ENCODE results near the gene ADAM12.

DNA sequence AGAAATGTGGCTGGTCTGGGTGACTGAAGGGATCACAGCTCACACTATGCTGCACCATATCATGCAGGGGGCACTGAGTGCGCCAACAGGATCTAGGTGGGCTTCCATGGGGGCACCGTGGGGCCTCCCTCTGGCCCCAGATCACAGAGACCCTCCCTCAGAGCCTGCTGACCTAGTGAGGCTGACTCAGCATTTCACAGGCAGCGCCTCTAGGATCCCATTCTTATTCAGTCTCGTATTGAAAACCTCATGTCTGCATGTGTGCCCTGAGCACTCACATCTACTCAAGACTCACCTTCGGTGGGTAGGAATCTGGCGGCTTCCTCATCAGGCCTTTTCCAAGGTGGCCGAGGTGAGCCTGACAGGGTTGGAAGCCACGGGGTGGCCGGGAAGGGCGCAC, 350.3 kb downstream of the ADAM12 start:
- TF ChIP-seq, protein P1, sequence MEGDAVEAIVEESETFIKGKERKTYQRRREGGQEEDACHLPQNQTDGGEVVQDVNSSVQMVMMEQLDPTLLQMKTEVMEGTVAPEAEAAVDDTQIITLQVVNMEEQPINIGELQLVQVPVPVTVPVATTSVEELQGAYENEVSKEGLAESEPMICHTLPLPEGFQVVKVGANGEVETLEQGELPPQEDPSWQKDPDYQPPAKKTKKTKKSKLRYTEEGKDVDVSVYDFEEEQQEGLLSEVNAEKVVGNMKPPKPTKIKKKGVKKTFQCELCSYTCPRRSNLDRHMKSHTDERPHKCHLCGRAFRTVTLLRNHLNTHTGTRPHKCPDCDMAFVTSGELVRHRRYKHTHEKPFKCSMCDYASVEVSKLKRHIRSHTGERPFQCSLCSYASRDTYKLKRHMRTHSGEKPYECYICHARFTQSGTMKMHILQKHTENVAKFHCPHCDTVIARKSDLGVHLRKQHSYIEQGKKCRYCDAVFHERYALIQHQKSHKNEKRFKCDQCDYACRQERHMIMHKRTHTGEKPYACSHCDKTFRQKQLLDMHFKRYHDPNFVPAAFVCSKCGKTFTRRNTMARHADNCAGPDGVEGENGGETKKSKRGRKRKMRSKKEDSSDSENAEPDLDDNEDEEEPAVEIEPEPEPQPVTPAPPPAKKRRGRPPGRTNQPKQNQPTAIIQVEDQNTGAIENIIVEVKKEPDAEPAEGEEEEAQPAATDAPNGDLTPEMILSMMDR (conservative IDR thresholded peaks at IDR 0.05; ENCODE audit: low read depth in 2 of 2) = no peak
- TF ChIP-seq CREB1 (CRISPR knock-in tag; IDR thresholded peaks at IDR 0.05; ENCODE audit: low read depth) (no peak), NANOG (IDR thresholded peaks at IDR 0.05; ENCODE audit: borderline replicate concordance) (no peak), EZH2phosphoT487 (IDR thresholded peaks at IDR 0.05; ENCODE audit: unreplicated experiment) (no peak), POLR2AphosphoS5 (IDR thresholded peaks at IDR 0.05; ENCODE audit: low read depth) (no peak), ZNF331 (CRISPR knock-in tag; IDR thresholded peaks at IDR 0.05; ENCODE audit: low read depth) (no peak), ZNF114 (CRISPR knock-in tag; IDR thresholded peaks at IDR 0.05) (no peak), EZH2 (IDR thresholded peaks at IDR 0.05; ENCODE audit: low read depth, unreplicated experiment) (no peak), JUNB (IDR thresholded peaks at IDR 0.05; ENCODE audit: unreplicated experiment) (no peak), STAT1 (IDR thresholded peaks at IDR 0.05; ENCODE audit: unreplicated experiment) (no peak)
- TF ChIP-seq, protein P2, sequence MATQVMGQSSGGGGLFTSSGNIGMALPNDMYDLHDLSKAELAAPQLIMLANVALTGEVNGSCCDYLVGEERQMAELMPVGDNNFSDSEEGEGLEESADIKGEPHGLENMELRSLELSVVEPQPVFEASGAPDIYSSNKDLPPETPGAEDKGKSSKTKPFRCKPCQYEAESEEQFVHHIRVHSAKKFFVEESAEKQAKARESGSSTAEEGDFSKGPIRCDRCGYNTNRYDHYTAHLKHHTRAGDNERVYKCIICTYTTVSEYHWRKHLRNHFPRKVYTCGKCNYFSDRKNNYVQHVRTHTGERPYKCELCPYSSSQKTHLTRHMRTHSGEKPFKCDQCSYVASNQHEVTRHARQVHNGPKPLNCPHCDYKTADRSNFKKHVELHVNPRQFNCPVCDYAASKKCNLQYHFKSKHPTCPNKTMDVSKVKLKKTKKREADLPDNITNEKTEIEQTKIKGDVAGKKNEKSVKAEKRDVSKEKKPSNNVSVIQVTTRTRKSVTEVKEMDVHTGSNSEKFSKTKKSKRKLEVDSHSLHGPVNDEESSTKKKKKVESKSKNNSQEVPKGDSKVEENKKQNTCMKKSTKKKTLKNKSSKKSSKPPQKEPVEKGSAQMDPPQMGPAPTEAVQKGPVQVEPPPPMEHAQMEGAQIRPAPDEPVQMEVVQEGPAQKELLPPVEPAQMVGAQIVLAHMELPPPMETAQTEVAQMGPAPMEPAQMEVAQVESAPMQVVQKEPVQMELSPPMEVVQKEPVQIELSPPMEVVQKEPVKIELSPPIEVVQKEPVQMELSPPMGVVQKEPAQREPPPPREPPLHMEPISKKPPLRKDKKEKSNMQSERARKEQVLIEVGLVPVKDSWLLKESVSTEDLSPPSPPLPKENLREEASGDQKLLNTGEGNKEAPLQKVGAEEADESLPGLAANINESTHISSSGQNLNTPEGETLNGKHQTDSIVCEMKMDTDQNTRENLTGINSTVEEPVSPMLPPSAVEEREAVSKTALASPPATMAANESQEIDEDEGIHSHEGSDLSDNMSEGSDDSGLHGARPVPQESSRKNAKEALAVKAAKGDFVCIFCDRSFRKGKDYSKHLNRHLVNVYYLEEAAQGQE (IDR thresholded peaks at IDR 0.05; ENCODE audit: unreplicated experiment) = no peak
- TF ChIP-seq, protein P3, sequence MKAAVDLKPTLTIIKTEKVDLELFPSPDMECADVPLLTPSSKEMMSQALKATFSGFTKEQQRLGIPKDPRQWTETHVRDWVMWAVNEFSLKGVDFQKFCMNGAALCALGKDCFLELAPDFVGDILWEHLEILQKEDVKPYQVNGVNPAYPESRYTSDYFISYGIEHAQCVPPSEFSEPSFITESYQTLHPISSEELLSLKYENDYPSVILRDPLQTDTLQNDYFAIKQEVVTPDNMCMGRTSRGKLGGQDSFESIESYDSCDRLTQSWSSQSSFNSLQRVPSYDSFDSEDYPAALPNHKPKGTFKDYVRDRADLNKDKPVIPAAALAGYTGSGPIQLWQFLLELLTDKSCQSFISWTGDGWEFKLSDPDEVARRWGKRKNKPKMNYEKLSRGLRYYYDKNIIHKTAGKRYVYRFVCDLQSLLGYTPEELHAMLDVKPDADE (IDR thresholded peaks at IDR 0.05) = no peak
